ENCODE data around the gene TMEM8B.

Gene TMEM8B

DNA sequence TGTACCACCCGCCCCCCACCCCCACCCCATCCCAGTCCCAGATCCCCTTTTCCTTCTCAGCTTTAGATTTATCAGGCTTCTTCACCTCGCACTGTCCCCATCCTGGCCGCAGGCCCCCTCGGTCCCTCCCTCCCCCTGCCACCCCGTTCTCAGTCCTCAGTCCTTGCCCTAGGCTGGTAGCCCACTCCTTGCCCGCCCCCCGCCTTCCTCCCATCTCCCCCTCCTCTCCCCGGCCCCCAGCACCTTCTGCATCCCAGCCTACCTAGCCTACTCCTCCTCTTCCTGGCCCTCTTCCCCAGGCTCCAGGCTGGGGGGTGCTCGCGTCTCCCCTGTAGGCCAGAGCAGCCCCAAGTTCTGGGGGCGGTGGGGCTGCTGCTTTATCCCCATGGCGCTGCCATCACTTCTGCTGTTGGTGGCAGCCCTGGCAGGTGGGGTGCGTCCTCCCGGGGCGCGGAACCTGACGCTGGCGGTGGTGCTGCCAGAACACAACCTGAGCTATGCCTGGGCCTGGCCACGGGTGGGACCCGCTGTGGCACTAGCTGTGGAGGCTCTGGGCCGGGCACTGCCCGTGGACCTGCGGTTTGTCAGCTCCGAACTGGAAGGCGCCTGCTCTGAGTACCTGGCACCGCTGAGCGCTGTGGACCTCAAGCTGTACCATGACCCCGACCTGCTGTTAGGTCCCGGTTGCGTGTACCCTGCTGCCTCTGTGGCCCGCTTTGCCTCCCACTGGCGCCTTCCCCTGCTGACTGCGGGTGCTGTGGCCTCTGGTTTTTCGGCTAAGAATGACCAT is 36.8 kb upstream of the TMEM8B start:
- DNase-seq (ENCODE audit: low spot score) = no peak
- TF ChIP-seq, protein P1, sequence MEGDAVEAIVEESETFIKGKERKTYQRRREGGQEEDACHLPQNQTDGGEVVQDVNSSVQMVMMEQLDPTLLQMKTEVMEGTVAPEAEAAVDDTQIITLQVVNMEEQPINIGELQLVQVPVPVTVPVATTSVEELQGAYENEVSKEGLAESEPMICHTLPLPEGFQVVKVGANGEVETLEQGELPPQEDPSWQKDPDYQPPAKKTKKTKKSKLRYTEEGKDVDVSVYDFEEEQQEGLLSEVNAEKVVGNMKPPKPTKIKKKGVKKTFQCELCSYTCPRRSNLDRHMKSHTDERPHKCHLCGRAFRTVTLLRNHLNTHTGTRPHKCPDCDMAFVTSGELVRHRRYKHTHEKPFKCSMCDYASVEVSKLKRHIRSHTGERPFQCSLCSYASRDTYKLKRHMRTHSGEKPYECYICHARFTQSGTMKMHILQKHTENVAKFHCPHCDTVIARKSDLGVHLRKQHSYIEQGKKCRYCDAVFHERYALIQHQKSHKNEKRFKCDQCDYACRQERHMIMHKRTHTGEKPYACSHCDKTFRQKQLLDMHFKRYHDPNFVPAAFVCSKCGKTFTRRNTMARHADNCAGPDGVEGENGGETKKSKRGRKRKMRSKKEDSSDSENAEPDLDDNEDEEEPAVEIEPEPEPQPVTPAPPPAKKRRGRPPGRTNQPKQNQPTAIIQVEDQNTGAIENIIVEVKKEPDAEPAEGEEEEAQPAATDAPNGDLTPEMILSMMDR (IDR thresholded peaks at IDR 0.05; ENCODE audit: extremely low read depth, missing control alignments) = no peak

DNA sequence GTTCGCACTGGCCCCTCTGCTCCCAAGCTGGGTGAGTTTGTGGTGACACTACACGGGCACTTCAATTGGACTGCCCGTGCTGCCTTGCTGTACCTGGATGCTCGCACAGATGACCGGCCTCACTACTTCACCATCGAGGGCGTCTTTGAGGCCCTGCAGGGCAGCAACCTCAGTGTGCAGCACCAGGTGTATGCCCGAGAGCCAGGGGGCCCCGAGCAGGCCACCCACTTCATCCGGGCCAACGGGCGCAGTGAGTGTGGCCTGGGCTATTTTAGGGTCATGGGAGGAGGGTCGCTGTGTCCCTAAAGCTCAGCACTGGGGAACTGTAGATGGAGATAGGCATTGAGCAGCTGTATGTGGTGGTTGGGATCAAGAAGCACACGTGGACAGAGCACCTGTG is 36.2 kb upstream of the TMEM8B start:
- TF ChIP-seq, protein P1 (IDR thresholded peaks at IDR 0.05; ENCODE audit: extremely low read depth, missing control alignments) = no peak
- no peak for DNase-seq (ENCODE audit: low spot score)

DNA sequence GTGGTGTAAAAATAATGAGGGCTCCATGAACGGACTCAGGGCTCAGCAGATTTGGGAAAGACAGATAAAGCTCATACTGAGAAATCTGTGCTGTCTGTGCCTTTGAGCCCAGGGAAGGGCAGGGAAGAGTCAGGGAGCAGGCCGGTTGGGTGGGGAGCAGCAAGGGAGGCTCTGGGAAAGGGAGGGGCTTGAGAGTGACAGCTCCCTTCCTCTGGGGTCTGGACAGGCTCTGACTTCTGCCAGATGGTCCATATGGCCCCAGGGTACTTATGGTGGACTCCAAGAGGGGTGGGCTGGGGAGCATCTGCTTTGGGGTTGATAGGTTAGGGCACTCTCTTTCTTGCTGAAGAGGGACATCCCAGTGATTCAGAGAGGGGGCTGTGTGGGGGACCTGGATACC is 35.6 kb upstream of the TMEM8B start:
- TF ChIP-seq, protein P1 (IDR thresholded peaks at IDR 0.05; ENCODE audit: extremely low read depth, missing control alignments) = no peak
- DNase-seq (ENCODE audit: low spot score) = no peak

DNA sequence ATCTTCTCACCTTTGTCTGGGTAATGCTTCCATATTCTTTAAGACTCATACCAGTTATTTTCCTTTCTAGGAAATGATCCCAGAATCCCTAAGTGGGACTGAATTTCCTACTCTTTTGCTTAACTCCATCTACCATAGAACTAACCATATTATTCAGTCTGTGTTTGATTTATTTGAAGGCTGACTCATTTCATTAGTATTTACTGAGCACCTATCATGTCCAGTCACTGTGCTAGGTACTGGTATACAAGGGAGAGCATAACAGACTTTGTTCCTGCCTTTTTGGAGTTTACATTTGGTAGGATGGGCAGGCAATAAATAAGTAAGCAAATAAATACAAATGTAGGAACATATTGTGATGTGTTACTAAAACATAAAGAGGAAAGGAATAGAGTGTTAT is 33.3 kb upstream of the TMEM8B start:
- no peak for DNase-seq (ENCODE audit: low spot score)
- TF ChIP-seq, protein P1 (IDR thresholded peaks at IDR 0.05; ENCODE audit: extremely low read depth, missing control alignments) = no peak

DNA sequence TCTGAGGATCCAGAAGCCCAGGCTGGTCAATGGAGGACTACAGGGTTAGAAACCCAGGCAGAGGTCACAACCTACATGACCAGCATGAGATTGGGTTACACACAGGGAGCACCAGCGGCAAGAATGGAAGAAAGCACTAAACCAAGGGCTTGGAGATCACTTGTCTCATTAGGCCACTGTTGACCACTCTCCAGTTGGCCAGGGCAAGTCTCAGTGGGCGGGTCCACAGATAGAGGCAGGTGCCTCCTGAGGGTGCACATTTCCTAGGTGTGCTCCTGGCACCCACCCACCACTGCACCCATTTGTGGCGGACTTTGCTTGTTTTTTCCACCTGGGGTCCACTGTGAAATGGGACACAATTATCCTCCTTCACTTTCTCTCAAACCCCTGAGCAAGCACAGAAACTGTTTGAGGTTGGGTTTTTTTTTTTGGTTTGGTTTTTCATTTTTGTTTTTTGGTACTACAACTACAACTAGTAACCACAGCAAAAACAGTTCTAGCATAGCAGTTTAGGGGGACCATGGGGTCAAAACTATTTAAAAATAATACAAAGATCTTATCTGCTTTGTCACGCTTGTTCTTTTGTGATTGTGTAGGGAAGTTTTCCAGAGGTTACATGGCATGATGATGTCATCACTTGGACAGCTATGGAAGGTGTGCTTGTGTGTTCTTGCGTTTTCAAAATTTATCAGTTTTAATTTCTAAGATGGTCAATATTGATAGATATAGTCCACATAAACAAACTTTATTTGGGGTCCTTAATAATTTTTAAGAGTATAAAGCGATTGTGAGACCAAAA is 31.5 kb upstream of the TMEM8B start:
- no peak for DNase-seq (ENCODE audit: low spot score)
- TF ChIP-seq, protein P1 (IDR thresholded peaks at IDR 0.05; ENCODE audit: extremely low read depth, missing control alignments) = no peak

DNA sequence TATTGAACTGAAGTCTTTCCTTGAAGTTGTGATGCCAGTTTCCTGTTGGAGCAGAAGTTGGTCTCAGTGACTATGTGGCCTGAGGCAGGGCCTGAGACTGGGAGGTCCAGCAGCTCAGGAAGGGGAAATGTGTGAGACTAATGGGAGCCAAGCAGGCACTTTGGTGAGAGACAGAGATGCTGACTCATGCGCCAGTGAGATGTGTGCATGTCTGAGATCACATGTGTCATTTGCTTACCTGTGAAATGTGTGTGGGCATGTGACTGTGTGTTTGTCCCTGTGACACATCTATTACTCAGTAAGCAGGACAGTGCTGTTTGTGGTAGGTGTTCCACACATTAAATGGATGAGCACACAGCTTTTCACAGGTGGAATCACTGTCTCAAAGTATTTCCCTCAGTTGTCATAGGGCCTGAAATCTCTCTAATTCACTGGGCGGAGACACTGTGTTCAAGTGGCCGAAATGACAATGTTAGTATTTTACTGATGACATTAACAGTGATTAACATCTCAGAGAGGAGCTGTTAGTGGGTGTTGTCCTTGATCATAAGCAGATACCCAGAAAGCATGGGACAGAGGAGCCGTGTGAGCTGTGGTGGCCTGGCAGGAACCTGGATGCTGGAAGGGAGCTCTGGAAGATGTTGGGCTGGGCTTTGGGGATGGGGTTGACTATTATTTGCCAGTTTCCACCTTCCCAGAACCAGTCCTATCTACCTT is 30.2 kb upstream of the TMEM8B start:
- DNase-seq (ENCODE audit: low spot score) = no peak
- TF ChIP-seq, protein P1 (IDR thresholded peaks at IDR 0.05; ENCODE audit: extremely low read depth, missing control alignments) = no peak

DNA sequence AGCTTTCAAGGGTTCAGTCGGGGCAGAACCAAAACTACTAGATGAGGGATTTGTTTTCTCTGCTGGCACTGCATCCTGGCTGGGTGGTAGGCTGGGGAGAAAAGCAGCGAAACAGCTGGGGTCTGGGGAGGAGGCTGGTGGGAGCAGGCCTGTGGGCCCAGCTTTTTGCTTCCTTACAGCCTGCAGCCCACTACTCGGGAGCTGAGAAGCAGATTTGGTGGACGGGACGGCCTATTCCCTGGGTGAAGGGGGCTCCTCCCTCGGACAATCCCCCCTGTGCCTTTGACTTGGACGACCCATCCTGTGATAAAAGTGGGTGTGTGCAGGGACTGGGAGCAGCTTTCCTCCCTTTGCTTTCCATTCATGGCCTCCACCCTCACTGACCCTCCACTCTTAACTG is 28.5 kb upstream of the TMEM8B start:
- TF ChIP-seq, protein P1 (IDR thresholded peaks at IDR 0.05; ENCODE audit: extremely low read depth, missing control alignments) = no peak
- DNase-seq (ENCODE audit: low spot score) = no peak

Data from GM20000 (cell line).